Stimulated activated naive B cell treated with anti-CD40 and anti-IgM and Interleukin-4, amounts not matched to agents 10 μg/mL and 1 μg/mL and 100 μg/mL, for 72 hours (primary cell): ENCODE data around the gene PROM1.

ENCODE experiments used
- ATAC-seq, 2 donors: fragments of 150-1000 bp; cut with Tn5 transposase; replicated peaks; 2 replicates each; pipeline ENCODE4 v1.10.0; 2021; ENCODE audit warnings: moderate library complexity in 1 of 2
- DNase-seq: peaks from one replicate; pipeline ENCODE4 v3.0.0; 2021
- H3K27ac Mint-ChIP-seq: one replicate; pipeline ENCODE4 v1.8.0; 2022; ENCODE audit warnings: mild to moderate bottlenecking, mixed read lengths
- H3K27me3 Mint-ChIP-seq, 2 donors: one replicate each; pipeline ENCODE4 v1.8.0; 2022; ENCODE audit warnings: mixed read lengths in 2 of 2
- H3K36me3 Mint-ChIP-seq, 2 donors: one replicate each; pipeline ENCODE4 v1.8.0; 2022; ENCODE audit warnings: mixed read lengths in 2 of 2, mild to moderate bottlenecking in 1 of 2
- H3K4me1 Mint-ChIP-seq, 2 donors: one replicate each; pipeline ENCODE4 v1.8.0; 2022; ENCODE audit warnings: mixed read lengths in 2 of 2, mild to moderate bottlenecking in 1 of 2
- H3K4me3 Mint-ChIP-seq, 2 donors: one replicate each; pipeline ENCODE4 v1.8.0; 2022; ENCODE audit warnings: mild to moderate bottlenecking in 2 of 2, mixed read lengths in 2 of 2, moderate library complexity in 1 of 2
- H3K9me3 Mint-ChIP-seq, 2 donors: one replicate each; pipeline ENCODE4 v1.8.0; 2022; ENCODE audit warnings: mixed read lengths in 2 of 2, mild to moderate bottlenecking in 1 of 2

PROM1 gene, protein sequence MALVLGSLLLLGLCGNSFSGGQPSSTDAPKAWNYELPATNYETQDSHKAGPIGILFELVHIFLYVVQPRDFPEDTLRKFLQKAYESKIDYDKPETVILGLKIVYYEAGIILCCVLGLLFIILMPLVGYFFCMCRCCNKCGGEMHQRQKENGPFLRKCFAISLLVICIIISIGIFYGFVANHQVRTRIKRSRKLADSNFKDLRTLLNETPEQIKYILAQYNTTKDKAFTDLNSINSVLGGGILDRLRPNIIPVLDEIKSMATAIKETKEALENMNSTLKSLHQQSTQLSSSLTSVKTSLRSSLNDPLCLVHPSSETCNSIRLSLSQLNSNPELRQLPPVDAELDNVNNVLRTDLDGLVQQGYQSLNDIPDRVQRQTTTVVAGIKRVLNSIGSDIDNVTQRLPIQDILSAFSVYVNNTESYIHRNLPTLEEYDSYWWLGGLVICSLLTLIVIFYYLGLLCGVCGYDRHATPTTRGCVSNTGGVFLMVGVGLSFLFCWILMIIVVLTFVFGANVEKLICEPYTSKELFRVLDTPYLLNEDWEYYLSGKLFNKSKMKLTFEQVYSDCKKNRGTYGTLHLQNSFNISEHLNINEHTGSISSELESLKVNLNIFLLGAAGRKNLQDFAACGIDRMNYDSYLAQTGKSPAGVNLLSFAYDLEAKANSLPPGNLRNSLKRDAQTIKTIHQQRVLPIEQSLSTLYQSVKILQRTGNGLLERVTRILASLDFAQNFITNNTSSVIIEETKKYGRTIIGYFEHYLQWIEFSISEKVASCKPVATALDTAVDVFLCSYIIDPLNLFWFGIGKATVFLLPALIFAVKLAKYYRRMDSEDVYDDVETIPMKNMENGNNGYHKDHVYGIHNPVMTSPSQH

DNA sequence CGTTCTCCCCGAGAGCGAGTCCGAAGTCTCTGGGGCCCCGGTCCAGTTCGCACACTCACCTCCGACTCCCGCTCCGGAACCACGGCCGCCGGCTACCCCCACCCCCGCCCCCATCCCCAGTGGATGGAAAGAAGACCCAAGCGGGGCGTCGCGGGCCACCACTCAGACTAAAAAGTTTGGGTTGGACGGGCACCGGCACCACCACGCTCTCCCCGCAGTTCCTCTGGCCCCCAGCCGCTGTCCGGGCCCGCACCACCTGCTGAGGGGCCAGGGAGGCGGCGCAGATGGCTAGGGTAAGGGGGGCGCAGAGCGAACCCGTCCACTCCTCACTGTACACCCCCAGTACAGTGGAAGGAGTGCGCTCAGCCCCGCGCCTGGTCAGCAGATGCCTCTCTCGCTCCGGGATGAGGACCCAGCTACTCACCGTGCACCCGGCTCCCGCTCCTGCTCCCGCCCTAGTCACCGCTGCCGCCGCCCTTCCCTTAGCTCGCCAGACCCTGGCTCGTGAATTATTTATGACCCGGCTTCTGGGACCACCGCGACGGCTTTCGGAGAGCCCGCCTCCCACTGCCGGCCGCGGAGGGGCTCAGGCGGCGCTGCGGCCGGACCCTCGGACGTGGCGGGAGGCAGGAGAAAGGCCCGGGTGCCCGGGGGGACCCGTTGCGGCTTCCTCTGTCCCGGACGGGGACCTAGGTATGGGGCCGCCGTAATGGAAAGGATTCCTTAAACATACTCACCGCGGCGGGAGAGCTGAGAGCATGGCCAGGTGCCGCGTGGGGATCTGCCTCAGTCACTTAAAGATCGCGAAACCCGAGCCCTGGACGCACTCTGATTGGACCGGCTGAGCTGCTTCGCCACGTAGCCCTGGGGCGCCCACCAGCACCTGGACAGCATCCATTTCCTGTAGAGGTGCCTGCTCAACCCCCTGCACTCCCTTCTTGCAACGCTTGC is at the start of gene PROM1:
Gene PROM1, minus strand, starts transcription at position 783 of the 951 bp plus-strand sequence. CDS start 8,117 bp downstream, outside the sequence.
- peak within 1 kb of the TSS; percentile 82 to 88 for H3K4me3 Mint-ChIP-seq
- peaks cover 18 to 34% of the 10 kb centered on the region in 2 donors for H3K4me1 Mint-ChIP-seq
- H3K9me3 Mint-ChIP-seq = peaks cover 2 to 10% of the 10 kb centered on the region in 2 donors
- ATAC-seq = peak; percentile 42 to 59
- peaks cover 56 to 58% of the 10 kb centered on the region in 2 donors for H3K27me3 Mint-ChIP-seq
- peaks cover 7 to 8% of the 10 kb centered on the region in 2 donors for H3K36me3 Mint-ChIP-seq
- H3K27ac Mint-ChIP-seq = peak within 1 kb of the TSS; percentile 43
- DNase-seq = no peak

DNA sequence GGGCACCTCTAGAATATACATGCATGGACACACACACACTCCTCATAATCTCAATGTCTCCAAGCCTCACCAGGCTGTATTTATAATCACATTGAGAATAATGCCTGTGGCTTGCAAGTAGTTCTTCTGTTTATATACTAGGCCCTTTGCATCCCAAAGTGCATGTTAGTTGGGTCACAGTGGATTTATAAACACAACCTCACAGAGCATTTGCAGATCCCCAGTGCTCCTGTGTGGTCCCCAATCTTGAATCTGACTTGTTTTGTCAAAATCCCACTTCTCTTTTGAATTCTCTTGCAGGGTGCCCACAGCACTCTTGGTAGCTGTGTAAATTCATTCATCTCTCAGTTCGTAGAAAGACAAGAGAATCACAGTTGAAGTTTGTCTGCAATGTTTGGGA is 49.6 kb upstream of the PROM1 start:
- ATAC-seq = no peak
- Mint-ChIP-seq H3K9me3 (peaks cover 8% of the 10 kb centered on the region in 2 donors), H3K4me1 (no peaks in the 10 kb centered on the region), H3K27ac (no peak overlapping the region), H3K36me3 (peaks cover 0 to 5% of the 10 kb centered on the region in 2 donors), H3K4me3 (no peak overlapping the region), H3K27me3 (peaks cover 0 to 8% of the 10 kb centered on the region in 2 donors)
- no peak for DNase-seq

DNA sequence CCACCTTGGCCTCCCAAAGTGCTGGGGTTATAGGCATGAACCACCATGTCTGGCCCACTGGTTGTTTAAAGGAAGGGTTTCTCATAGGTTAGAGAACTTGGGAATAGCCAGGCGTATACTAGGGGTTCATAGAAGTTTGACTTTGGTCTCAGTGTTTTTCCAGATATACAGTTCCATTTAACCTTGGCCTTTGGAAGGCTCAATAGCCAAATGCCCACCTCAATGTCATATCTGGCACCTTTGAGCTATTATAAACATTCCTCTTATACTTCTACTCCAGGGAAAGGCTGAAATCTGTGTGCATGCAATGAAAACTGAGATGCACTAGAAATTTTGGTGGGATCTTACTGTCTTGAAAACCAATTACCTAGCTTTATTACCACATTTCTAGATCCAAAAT is 47.5 kb upstream of the PROM1 start:
- DNase-seq (no peak), ATAC-seq (no peak)
- H3K4me3 Mint-ChIP-seq = no peak overlapping the region
- H3K36me3 Mint-ChIP-seq = peaks cover 0 to 5% of the 10 kb centered on the region in 2 donors
- peaks cover 8% of the 10 kb centered on the region in 2 donors for H3K9me3 Mint-ChIP-seq
- no peak overlapping the region for H3K27ac Mint-ChIP-seq
- peaks cover 0 to 8% of the 10 kb centered on the region in 2 donors for H3K27me3 Mint-ChIP-seq
- H3K4me1 Mint-ChIP-seq = no peaks in the 10 kb centered on the region

DNA sequence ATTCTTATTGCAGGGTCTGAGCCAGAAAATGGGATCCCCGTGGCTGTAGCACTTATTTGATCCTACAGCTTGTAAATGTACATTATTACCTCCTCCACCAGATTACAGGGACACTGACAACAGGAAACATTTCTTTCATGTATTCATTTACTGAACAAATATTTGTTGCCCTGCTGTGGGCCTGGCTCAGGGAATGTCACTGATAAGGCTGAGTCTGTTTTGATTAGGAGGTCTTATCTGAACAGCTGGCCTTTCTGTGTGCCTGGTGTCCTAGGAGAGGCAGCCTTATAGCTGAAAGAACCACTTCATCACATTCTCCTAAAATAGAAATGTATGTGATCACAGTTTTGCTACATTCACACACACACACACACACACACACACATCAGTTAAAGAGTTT is 45.5 kb upstream of the PROM1 start:
- Mint-ChIP-seq H3K27me3 (peaks cover 0 to 4% of the 10 kb centered on the region in 2 donors), H3K4me1 (peaks cover 0 to 1% of the 10 kb centered on the region in 2 donors), H3K4me3 (no peak overlapping the region), H3K27ac (no peak overlapping the region), H3K36me3 (peaks cover 0 to 1% of the 10 kb centered on the region in 2 donors), H3K9me3 (peaks cover under 1 to 4% of the 10 kb centered on the region in 2 donors)
- DNase-seq = no peak
- no peak for ATAC-seq

DNA sequence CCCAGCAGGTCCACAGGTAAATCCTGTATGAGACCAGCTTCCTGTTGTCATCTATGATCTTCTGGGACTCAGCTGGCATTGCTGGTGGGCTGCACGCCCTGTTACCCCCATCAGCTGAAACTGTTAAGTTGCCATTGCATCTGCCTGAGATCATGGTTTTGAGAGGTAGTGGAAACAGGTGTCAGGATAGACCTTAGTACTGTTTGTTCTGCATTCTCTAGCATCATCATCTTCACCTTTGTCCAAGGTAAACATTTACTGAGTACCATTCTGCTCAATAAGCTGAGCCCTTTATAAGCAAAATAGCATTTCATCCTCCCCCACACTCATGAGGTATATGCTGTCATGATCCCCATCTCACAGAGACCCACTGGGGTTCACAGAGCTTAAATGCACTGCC is 42.9 kb upstream of the PROM1 start:
- DNase-seq = no peak
- H3K9me3 Mint-ChIP-seq = no peaks in the 10 kb centered on the region
- peaks cover 15 to 21% of the 10 kb centered on the region in 2 donors for H3K4me1 Mint-ChIP-seq
- H3K4me3 Mint-ChIP-seq = no peak overlapping the region
- no peaks in the 10 kb centered on the region for H3K27me3 Mint-ChIP-seq
- H3K36me3 Mint-ChIP-seq = no peaks in the 10 kb centered on the region
- ATAC-seq = no peak
- H3K27ac Mint-ChIP-seq = no peak overlapping the region

DNA sequence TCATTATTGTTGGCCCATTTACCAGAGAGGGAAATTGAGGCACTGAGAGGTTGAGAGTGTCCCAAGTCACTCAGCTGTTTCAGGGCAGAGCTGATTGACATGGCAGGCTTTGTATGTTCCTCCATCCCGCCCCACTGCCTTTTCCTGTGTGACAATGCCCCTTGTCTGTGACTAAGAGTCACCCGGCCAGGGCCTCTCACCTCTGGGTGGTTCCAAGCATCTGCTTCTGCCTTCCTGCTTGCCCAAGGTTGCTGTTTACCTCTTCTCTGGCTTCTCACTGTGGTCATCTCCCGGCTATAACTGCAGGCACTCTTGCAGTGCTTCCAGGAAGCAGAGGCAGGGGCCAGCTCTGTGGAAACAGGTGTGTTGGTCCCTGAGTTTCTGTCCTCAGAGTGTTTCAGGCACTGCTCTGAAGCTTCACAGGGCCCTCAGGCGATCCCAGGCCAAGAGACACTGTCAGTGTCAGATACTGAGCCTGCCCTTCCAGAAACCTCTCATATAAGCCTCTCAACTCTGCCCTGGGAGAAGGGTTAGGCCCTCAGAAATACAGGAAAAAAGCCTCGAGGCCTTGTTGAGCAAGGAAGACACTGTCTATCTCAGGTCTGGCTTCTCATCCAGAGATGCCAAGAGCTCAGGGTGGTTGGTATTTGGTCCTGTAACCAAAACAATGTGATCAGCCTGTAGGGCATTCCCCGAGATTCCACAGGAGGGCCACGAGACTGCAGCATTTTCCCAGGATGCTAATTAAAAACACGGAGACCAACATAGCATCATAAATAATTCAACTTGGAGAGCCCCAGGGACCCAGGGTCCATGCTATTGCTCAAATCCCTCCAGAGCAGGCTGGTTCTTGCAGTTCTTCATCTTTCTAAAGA is 42.0 kb upstream of the PROM1 start:
- H3K36me3 Mint-ChIP-seq = no peaks in the 10 kb centered on the region
- H3K27me3 Mint-ChIP-seq = no peaks in the 10 kb centered on the region
- peak overlapping the region; percentile 56 for H3K27ac Mint-ChIP-seq
- ATAC-seq (no peak), DNase-seq (no peak)
- no peak overlapping the region for H3K4me3 Mint-ChIP-seq
- peaks cover 0 to under 1% of the 10 kb centered on the region in 2 donors for H3K9me3 Mint-ChIP-seq
- peaks cover 19 to 27% of the 10 kb centered on the region in 2 donors for H3K4me1 Mint-ChIP-seq

DNA sequence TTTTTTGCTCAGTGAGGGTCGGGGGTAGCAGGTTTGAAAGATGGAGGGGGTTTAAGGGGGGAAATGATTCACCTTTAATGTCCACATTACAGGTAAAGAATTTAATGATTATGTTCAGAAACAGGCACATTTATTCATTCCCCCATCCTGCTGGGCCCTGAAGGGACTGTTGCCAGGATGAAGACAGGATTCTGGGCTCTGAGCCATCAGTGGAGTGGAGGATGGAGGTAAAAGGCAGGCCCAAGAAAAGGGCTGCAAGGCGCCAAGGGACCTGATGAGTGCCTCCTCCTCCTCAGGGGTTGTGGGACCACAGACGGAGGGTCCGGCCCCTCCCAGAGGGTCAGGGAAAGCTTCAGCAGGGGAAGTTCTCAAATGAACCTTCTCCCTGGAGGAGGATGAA is 40.4 kb upstream of the PROM1 start:
- Mint-ChIP-seq H3K27me3 (no peaks in the 10 kb centered on the region), H3K36me3 (no peaks in the 10 kb centered on the region), H3K4me1 (peaks cover 21 to 27% of the 10 kb centered on the region in 2 donors), H3K9me3 (peaks cover 0 to 4% of the 10 kb centered on the region in 2 donors), H3K27ac (no peak overlapping the region), H3K4me3 (no peak overlapping the region)
- DNase-seq = no peak
- no peak for ATAC-seq

DNA sequence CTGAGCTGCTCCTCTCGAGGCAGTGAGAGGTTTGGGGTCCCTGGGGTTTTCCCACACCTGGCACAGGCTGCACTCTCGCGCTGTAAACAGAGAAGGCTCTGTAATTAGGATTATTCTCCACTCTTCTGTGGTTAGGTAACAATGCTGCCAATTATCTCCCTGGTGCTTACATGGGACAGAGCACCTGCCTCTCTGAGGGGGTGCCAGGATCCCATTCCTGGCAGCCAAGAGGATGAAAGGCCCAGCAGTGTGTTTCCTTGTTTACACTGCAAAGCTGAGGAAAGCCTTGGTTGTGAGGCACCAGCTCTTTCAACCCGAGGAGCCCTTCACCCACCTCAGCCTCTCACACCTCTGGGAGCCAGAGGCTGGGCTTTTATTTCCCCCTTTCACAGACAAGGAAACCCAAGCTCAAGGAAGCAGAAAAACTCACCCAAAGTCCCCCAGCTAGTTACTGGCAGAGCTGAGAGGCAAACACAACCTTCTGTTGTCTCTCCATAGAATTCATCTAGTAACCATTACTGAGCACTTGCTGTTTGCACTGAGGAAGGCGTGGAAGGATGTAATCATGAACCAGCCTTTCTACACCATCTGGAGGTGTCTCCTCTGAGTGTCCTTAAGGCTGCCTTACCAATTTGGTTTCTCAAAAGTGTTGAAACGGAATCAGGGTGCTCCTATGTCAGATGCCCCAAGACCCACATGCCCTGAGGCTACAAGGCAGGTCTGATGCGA is 39.7 kb upstream of the PROM1 start:
- Mint-ChIP-seq H3K4me3 (no peak overlapping the region), H3K27me3 (no peaks in the 10 kb centered on the region), H3K4me1 (peaks cover 21 to 27% of the 10 kb centered on the region in 2 donors), H3K27ac (no peak overlapping the region), H3K36me3 (no peaks in the 10 kb centered on the region), H3K9me3 (peaks cover 0 to 4% of the 10 kb centered on the region in 2 donors)
- no peak for DNase-seq
- ATAC-seq = peak; percentile 15 to 31

DNA sequence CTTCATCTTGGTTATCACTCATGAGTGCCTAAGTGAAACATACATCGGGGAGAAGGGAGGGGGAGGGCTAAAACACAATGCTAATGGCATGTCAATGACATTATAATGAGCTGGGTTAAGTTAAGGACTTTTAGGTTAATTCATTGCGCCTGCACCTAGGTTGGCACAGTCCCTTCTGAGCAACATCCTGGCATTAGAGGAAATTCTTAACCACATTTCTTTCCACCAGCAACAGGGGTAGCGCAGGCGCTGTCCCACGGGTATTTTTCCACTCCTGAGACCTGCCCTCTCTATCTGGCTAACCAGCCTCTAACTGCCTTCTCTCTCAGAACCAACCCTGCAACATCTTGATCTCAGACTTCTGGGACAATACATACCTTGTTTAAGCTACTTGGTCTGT is 39.0 kb upstream of the PROM1 start:
- Mint-ChIP-seq H3K27ac (no peak overlapping the region), H3K4me3 (peak overlapping the region in 1 of 2 donors; percentile 10), H3K27me3 (no peaks in the 10 kb centered on the region), H3K36me3 (no peaks in the 10 kb centered on the region), H3K9me3 (peaks cover 0 to 4% of the 10 kb centered on the region in 2 donors), H3K4me1 (peaks cover 21 to 27% of the 10 kb centered on the region in 2 donors)
- ATAC-seq = peak; percentile 85 to 92
- peak; percentile 39 for DNase-seq

DNA sequence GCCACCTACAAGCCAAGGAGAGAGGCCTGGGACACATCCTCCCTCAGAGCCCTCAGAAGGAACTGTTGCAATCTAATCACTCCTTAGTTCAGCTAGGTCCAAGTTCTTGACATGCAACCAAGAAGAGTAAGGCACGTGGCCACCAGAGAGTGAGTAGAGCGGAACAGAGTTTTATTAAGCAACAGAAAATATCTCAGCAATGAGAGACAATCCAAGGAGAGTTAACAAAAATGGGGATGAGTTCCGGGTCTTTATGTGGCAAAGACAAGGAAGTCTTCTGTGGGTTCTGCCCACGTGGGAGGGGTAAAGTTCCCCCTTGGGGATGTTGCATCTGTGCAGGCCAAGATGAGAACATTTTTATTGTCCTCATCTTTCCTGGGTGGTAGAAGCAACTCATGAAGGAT is 38.5 kb upstream of the PROM1 start:
- Mint-ChIP-seq H3K9me3 (peaks cover 0 to 4% of the 10 kb centered on the region in 2 donors), H3K36me3 (no peaks in the 10 kb centered on the region), H3K27ac (peak overlapping the region; percentile 39), H3K4me3 (no peak overlapping the region), H3K4me1 (peaks cover 21 to 27% of the 10 kb centered on the region in 2 donors), H3K27me3 (no peaks in the 10 kb centered on the region)
- ATAC-seq (peak; percentile 23 to 46), DNase-seq (no peak)

DNA sequence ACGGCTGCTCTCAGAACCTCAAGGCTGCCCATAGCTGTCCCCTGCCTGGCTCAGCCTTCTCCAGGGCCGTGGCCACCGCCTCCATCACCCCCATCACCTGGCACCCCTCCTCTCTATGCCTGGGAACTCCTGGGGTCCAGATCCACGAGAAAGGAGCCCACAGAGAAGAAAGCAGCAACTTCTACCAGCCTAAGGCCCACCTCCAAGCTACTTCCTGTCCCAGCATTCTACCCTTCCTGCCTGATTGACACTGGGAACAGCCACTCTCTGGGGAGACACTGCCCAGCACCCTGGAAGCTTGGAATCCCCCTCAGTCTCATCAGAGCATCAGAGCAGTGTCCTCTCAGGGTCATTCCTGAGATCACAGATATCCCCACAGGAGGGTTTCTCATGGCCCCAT is 36.9 kb upstream of the PROM1 start:
- peaks cover 0 to 5% of the 10 kb centered on the region in 2 donors for H3K27me3 Mint-ChIP-seq
- DNase-seq (no peak), ATAC-seq (no peak)
- H3K4me3 Mint-ChIP-seq = no peak overlapping the region
- no peak overlapping the region for H3K27ac Mint-ChIP-seq
- peaks cover 20 to 27% of the 10 kb centered on the region in 2 donors for H3K4me1 Mint-ChIP-seq
- no peaks in the 10 kb centered on the region for H3K36me3 Mint-ChIP-seq
- H3K9me3 Mint-ChIP-seq = peaks cover 0 to 4% of the 10 kb centered on the region in 2 donors

DNA sequence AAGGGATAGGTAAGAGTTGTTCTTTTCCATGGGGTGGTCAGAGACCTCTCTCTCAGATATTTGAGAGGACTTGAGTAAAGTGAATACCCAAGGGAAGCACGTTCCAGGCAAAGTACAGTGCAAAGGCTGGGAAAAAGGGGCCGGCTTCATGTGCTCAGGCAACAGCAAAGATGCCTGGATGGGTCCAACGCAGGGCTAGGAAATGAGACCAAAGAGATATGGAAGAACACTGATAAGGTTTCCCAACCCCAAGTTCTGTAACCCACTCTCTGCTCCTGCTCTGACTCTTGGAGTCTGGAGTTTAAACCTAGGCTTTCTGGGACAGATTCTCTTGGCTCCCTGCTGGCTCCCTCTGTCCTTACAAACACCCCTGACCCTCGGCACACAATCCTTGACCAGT is 36.2 kb upstream of the PROM1 start:
- Mint-ChIP-seq H3K27me3 (peaks cover 0 to 5% of the 10 kb centered on the region in 2 donors), H3K4me1 (peaks cover 20 to 27% of the 10 kb centered on the region in 2 donors), H3K36me3 (no peaks in the 10 kb centered on the region), H3K27ac (no peak overlapping the region), H3K4me3 (no peak overlapping the region), H3K9me3 (peaks cover 0 to 4% of the 10 kb centered on the region in 2 donors)
- ATAC-seq (no peak), DNase-seq (no peak)
